Tibial artery (tissue), 4 donors: Measurements from ENCODE around the gene DCAF6.
A peak's percentile ranks its signal among the peaks of the same experiment; 100 is the strongest.

Source experiments
- DNase-seq, 2 donors: peaks; one replicate each; pipeline ENCODE4 v3.0.0-alpha.2; 2019
- H3K27ac ChIP-seq, 2 donors: fragments of 200-600 bp; sonication (generic) in 1 of 2; 1 replicate in 1 of 2; 2 replicates in 1 of 2; pipeline ENCODE4 v1.5.1; 2018 to 2019; ENCODE audit warnings: mild to moderate bottlenecking in 1 of 2
- H3K27me3 ChIP-seq, 2 donors: fragments of 200-600 bp; sonication (generic) in 1 of 2; one replicate each; pipeline versions ENCODE4 v1.5.1 to v1.6.0; 2016 to 2019
- H3K36me3 ChIP-seq, 3 donors: fragments of 200-600 bp; sonication (generic) in 2 of 3; one replicate each; pipeline ENCODE4 v1.5.1; 2016 to 2019; ENCODE audit warnings: mild to moderate bottlenecking in 2 of 3
- H3K4me1 ChIP-seq, 4 donors: fragments of 200-600 bp; sonication (generic) in 2 of 4; 1 replicate in 3 of 4; 2 replicates in 1 of 4; pipeline ENCODE4 v1.5.1; 2016 to 2019
- H3K4me3 ChIP-seq, 2 donors: fragments of 200-600 bp; sonication (generic) in 1 of 2; 1 replicate in 1 of 2; 2 replicates in 1 of 2; pipeline ENCODE4 v1.5.1; 2018 to 2019; ENCODE audit warnings: mild to moderate bottlenecking in 2 of 2
- H3K9me3 ChIP-seq, 3 donors: fragments of 200-600 bp; sonication (generic) in 1 of 3; one replicate each; pipeline ENCODE4 v1.5.1; 2016 to 2019
- intact Hi-C: fragments of 100-400 bp; cut with DNase I; formaldehyde crosslinking; loops from one replicate; pipeline ENCODE4 v1.15.0; 2023; ENCODE audit warnings: low total_unique reads
- TF ChIP-seq, protein P1 (sequence below), 2 experiments: fragments of 200-600 bp in 1 of 2; fragments of 450-650 bp in 1 of 2; IDR thresholded peaks; one replicate each; pipeline ENCODE4 v1.5.1; 2017 to 2019; ENCODE audit warnings: antibody characterized with exemption in 2 of 2, mild to moderate bottlenecking in 1 of 2, moderate library complexity in 1 of 2

Gene DCAF6

DNA sequence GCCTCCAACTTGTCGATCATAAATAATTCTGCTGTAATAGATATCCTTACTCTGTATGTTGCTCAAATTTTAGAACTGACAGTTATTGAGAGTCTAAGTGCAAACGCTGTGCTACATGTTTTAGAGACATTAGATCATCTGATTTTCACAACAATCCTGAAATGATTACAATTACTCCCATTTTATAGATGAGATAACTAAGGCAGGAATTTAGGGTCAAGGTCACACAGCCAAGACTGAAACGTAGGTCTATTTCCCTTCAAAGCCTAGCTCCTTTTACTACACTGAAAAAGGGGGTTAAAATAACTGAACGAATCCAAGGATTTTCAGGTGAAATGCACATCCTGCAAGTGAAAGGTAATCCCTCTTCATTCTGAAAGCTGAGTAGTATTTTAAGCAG is 2.7 kb upstream of the DCAF6 start:
- no peak for DNase-seq
- H3K9me3 ChIP-seq, result no peaks in the 10 kb centered on the region
- peak overlapping the region; percentile 99 to 100 for H3K27ac ChIP-seq
- peaks cover 0 to 57% (median 17%) of the 10 kb centered on the region in 4 donors for H3K4me1 ChIP-seq
- TF ChIP-seq, protein P1, sequence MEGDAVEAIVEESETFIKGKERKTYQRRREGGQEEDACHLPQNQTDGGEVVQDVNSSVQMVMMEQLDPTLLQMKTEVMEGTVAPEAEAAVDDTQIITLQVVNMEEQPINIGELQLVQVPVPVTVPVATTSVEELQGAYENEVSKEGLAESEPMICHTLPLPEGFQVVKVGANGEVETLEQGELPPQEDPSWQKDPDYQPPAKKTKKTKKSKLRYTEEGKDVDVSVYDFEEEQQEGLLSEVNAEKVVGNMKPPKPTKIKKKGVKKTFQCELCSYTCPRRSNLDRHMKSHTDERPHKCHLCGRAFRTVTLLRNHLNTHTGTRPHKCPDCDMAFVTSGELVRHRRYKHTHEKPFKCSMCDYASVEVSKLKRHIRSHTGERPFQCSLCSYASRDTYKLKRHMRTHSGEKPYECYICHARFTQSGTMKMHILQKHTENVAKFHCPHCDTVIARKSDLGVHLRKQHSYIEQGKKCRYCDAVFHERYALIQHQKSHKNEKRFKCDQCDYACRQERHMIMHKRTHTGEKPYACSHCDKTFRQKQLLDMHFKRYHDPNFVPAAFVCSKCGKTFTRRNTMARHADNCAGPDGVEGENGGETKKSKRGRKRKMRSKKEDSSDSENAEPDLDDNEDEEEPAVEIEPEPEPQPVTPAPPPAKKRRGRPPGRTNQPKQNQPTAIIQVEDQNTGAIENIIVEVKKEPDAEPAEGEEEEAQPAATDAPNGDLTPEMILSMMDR (IDR thresholded peaks at IDR 0.05), result no peak
- intact Hi-C loops, result loop anchor here (10.0 kb wide), 1 partner anchor 209 kb away; the partner anchor contains the start of gene MPZL1
- H3K27me3 ChIP-seq, result no peaks in the 10 kb centered on the region
- H3K4me3 ChIP-seq, result peak overlapping the region in 1 of 2 donors; percentile 99
- H3K36me3 ChIP-seq, result no peaks in the 10 kb centered on the region

DNA sequence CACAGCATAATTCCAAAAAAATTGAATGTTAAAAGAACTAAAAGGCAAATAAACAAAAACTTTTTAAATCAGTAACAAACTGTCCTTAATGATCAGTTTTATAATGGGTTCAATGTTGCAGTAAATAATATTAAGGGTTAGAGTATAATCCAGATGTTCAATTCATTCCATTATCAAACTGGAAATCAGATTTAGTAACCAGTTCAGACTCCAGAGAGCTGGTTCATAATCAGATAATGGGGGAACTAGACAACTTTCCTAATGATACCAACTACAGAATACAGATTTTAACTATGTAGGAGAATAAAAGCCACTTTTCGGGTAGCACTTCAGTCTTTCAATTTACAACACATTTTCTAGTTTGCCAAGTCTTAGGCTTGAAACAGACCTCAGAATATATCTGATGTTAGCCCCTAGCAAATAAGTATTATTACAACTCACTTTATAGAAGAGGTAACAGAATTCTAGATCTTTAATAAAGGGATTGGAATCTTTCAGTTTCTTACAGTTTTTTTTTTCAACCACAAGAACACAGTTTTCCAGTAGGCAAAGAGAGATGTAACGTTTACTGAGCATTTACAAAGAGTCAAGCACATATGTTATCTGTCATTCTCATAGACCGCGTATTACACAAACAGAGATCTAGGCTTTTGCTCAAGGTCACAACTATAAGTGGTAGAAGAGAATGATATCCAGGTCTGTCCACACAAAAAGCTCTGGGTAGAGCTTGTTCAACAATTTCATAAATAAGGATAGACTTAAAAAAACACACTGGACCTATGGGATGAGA is 1.9 kb upstream of the DCAF6 start:
- no peak for DNase-seq
- no peaks in the 10 kb centered on the region for H3K27me3 ChIP-seq
- no peaks in the 10 kb centered on the region for H3K9me3 ChIP-seq
- TF ChIP-seq, protein P1 (IDR thresholded peaks at IDR 0.05), result no peak
- H3K4me3 ChIP-seq, result peak overlapping the region; percentile 92 to 99
- intact Hi-C loops, result loop anchor here (10.0 kb wide), 1 partner anchor 210 kb away; the partner anchor contains the start of gene MPZL1
- no peaks in the 10 kb centered on the region for H3K36me3 ChIP-seq
- H3K27ac ChIP-seq, result peak overlapping the region; percentile 99 to 100
- H3K4me1 ChIP-seq, result peaks cover 0 to 61% (median 21%) of the 10 kb centered on the region in 4 donors

DNA sequence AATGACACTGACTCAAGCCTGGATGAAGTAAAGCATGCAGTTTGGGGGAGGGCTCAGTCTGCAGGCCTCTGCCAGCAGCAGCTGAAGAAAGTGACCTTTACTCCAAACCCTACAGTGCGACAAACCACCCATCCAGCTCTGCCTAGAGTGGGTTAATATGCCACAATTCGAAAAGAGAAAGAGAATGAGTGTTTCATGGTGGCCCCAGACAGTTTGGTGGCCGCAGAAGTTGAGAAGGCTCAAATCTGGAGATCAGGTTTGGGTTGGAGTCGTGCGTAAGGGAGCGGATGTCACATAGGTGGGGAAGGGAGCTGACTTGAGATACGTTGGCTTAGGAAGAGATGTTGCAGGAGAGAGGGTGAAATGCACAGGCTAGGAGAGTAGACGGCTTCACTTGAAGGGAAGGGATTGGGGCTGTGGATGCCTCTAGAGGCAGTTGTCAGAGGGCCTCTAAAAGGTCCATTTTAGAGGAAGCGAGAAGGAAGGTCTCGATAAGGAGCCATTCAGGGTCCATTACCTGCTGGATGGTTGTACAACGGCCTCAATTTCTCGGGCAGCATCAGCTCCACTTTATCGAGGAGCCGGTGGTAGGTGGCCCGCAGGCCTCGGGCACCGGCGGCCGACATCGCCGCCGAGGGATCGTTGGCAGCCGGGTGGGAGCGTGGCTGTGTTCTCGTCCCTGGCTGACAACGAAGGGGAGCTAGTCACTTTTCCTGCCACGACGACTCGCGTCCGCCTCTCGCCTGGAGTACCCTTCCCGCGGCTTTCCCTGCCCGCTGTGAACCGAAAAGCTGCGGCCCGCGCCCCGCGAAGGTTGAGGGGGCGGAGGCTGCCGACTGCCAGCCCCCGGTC is 1.0 kb upstream of the DCAF6 start:
- peak overlapping the region; percentile 92 to 99 for H3K4me3 ChIP-seq
- intact Hi-C loops, result loop anchor here (10.0 kb wide), 1 partner anchor 211 kb away; the partner anchor contains the start of gene MPZL1
- no peaks in the 10 kb centered on the region for H3K36me3 ChIP-seq
- TF ChIP-seq, protein P1 (IDR thresholded peaks at IDR 0.05), result no peak
- H3K27me3 ChIP-seq, result no peaks in the 10 kb centered on the region
- peak overlapping the region; percentile 99 to 100 for H3K27ac ChIP-seq
- no peaks in the 10 kb centered on the region for H3K9me3 ChIP-seq
- H3K4me1 ChIP-seq, result peaks cover 0 to 62% (median 21%) of the 10 kb centered on the region in 4 donors
- peak in 1 of 2 donors; percentile 22 for DNase-seq

DNA sequence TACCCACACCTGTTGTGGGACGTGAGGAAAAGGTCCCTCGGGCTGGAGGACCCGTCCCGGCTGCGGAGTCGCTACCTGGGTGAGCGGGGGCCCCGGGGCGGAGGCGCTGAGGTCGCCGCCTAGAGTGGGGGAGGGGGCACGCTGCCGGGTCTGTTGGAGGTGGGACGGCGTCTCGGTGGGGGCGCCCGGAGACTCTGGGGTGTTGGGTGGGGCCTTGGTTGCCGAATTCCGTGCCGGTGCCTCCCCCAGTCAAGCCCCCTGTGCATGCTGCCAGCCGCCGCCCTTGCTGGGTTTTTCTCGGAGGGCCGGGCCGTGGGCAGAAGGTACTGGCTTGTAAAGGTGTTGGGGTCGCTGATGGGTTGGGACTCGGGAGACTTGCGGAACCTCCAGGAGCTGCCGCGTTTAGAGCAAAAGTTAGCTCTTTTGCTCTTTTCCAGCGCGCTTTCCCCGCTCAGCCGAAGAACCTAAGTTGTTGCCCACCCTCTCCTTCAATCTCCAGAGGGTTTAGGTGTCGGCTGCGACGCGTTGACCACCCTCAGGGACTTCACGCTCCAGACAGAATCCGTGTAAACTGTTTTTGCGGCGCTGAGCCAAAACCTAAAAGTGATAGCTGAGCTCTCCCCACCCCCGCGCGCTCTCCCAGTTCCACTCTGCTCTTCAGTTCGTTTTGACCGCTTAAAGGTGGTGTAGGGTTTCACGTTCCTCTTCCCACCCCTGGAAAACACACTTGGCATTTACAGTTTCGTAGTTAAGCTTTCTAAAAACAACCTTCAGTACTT is 636 bp downstream of the DCAF6 start, which contains the start of gene MPC2:
Gene MPC2, minus strand, starts transcription at position 143 of the 779 bp plus-strand sequence. CDS start 1,231 bp downstream, outside the sequence.
- Histone ChIP-seq H3K4me3 (peak within 1 kb of the TSS; percentile 92 to 99), H3K9me3 (no peaks in the 10 kb centered on the region), H3K36me3 (no peaks in the 10 kb centered on the region), H3K27me3 (no peaks in the 10 kb centered on the region), H3K27ac (peak within 1 kb of the TSS; percentile 99 to 100), H3K4me1 (peaks cover 0 to 69% (median 22%) of the 10 kb centered on the region in 4 donors)
- TF ChIP-seq, protein P1 (IDR thresholded peaks at IDR 0.05), result no peak
- peak; percentile 79 to 85 for DNase-seq
- intact Hi-C loops, result loop anchor here (10.0 kb wide), 1 partner anchor 212 kb away; the partner anchor contains the start of gene MPZL1

DNA sequence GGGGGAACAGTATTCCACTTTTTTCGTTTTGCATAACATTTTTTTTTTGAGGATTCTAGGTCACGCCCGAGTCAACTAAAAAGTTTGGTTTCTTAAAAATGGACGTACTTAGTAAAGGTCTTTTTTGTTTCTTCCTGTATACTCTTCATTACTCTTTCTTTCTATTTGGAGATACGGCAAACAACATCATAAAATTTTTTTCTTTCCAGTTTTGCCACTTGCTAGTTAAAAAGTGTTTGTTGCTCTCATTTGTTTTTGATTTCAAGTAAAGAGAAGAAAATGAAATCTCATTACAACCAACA is 1.2 kb downstream of the DCAF6 start:
- peak overlapping the region; percentile 99 to 100 for H3K27ac ChIP-seq
- H3K4me1 ChIP-seq, result peaks cover 0 to 63% (median 22%) of the 10 kb centered on the region in 4 donors
- H3K4me3 ChIP-seq, result peak overlapping the region; percentile 92 to 99
- H3K36me3 ChIP-seq, result no peaks in the 10 kb centered on the region
- no peak for DNase-seq
- no peaks in the 10 kb centered on the region for H3K9me3 ChIP-seq
- no peaks in the 10 kb centered on the region for H3K27me3 ChIP-seq
- TF ChIP-seq, protein P1 (IDR thresholded peaks at IDR 0.05), result no peak
- intact Hi-C loops, result loop anchor here (10.0 kb wide), 1 partner anchor 213 kb away; the partner anchor contains the start of gene MPZL1
